Upper lobe of left lung (tissue), 4 donors: ENCODE results near the gene EDN2.

Source experiments
- CTCF ChIP-seq, 6 experiments: fragments of 450-650 bp in 4 of 6; fragments of 200-600 bp in 2 of 6; sonication (generic) in 2 of 6; IDR thresholded peaks; one replicate each; pipeline ENCODE4 v1.5.1; 2016 to 2019; ENCODE audit warnings: antibody characterized with exemption in 6 of 6
- EP300 ChIP-seq, 4 donors: sonication (generic); formaldehyde crosslinking; IDR thresholded peaks; one replicate each; pipeline ENCODE4 v1.5.1; 2017; ENCODE audit warnings: antibody characterized with exemption in 4 of 4, control low read depth in 2 of 4
- POLR2A ChIP-seq, 4 donors: fragments of 450-650 bp; IDR thresholded peaks; one replicate each; pipeline ENCODE4 v1.5.1; 2016 to 2017; ENCODE audit warnings: antibody characterized with exemption in 4 of 4, mild to moderate bottlenecking in 2 of 4

- TF ChIP-seq POLR2A (IDR thresholded peaks at IDR 0.05) (no peak), CTCF (IDR thresholded peaks at IDR 0.05) (no peak), EP300 (IDR thresholded peaks at IDR 0.05) (no peak)
These were observed 35.1 kb downstream of the EDN2 start for GRCh38 chr1:41449326-41449921.
